ENCODE results near the gene MAGI2.

MAGI2 gene

GRCh38 chr7:79406371-79406770 lies 47.1 kb downstream of the MAGI2 start:
- no peak overlapping the region for H3K4me3 ChIP-seq (ENCODE audit: low read depth, low read length)
- CTCF ChIA-PET = interaction anchor here (0.8 kb wide), 1 partner anchor 8 kb away, joined by 3 read pairs; no protein-coding TSS in a partner anchor
- no peak for DNase-seq (ENCODE audit: low read depth, low spot score)
- POLR2A ChIA-PET = no interaction called here
- TF ChIP-seq CTCF (IDR thresholded peaks at IDR 0.05; ENCODE audit: insufficient read depth, low read length, missing control alignments) = no peak

- TF ChIP-seq CTCF (IDR thresholded peaks at IDR 0.05; ENCODE audit: insufficient read depth, low read length, missing control alignments) = no peak
- DNase-seq (ENCODE audit: low read depth, low spot score) = no peak
- no peak overlapping the region for H3K4me3 ChIP-seq (ENCODE audit: low read depth, low read length)
- ChIA-PET CTCF (interaction anchor here (0.7 kb wide), 1 partner anchor 162 kb away, joined by 3 read pairs; no protein-coding TSS in a partner anchor), POLR2A (no interaction called here)
These were observed 48.1 kb downstream of the MAGI2 start for GRCh38 chr7:79405368-79405767.

DNA sequence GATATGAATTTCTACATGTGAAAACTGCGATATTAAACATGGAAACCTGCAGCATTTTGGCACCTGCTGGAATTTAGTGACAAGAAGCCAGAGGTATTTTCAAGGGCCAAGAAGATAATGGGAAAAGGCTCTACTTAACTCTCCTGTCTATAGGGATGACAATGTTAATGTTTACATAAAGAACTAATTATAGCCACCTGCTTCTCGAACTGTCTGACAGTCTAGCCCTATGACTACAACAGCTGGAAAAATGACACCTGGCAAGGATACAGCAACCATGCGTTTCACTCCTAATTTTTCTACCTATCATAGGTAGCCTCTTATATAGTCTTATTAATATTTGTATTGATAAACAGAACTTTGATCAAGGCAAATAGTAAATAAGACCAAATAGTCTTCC lies 49.6 kb downstream of the MAGI2 start:
- H3K4me3 ChIP-seq (ENCODE audit: low read depth, low read length) = no peak overlapping the region

DNA sequence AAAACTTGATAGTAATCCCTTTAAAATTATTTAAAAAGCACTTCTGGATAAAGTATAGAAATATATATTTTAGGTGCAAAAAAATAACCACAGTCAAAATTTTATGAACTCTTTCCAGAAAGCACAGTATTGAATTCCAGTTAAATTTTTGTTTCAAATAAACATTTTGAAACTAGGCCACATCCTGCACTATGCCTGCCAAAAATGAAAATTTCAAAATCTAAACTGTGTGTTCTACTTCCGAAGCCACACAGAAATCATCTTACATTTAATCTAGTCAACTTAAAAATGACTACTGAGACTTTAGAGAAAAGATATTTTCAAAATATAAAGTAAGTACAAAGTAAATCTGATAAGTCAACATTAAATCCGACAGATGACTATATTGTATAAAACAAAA lies 50.0 kb downstream of the MAGI2 start:
- H3K4me3 ChIP-seq (ENCODE audit: low read depth, low read length) = no peak overlapping the region
- TF ChIP-seq CTCF (IDR thresholded peaks at IDR 0.05; ENCODE audit: insufficient read depth, low read length, missing control alignments) = no peak
- CTCF ChIA-PET = no interaction called here
- no peak for DNase-seq (ENCODE audit: low read depth, low spot score)
- POLR2A ChIA-PET = no interaction called here

More for the DNA sequence above, 49.6 kb downstream of the MAGI2 start:
- DNase-seq (ENCODE audit: low read depth, low spot score) = no peak
- no peak for TF ChIP-seq CTCF (IDR thresholded peaks at IDR 0.05; ENCODE audit: insufficient read depth, low read length, missing control alignments)
- ChIA-PET CTCF (no interaction called here), POLR2A (no interaction called here)

DNA sequence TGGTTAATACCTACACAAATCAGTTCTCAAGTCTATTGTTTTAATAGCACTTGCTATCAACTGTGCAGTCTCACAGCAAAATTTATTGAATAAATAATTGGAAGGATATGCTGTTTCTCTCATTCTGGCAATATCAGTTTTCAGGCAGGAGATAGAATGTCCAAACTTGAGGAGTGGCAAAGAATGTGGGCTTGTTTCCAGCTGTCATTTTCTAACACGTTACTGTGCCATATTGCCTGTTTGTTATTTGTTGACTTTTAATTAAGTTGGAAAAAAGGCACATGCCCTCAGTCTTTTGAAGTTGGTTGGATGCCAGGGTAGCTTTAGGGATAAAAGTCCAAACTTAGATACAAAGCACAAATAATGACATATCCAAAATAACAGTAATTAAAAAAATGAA lies 52.2 kb downstream of the MAGI2 start:
- POLR2A ChIA-PET = no interaction called here
- DNase-seq (ENCODE audit: low read depth, low spot score) = no peak

GRCh38 chr7:79400222-79400621 lies 53.2 kb downstream of the MAGI2 start:
- no peak for DNase-seq (ENCODE audit: low read depth, low spot score)
- ChIA-PET POLR2A (no interaction called here), CTCF (no interaction called here)
- no peak overlapping the region for H3K4me3 ChIP-seq (ENCODE audit: low read depth, low read length)
- TF ChIP-seq CTCF (IDR thresholded peaks at IDR 0.05; ENCODE audit: insufficient read depth, low read length, missing control alignments) = no peak

More for the DNA sequence above, 52.2 kb downstream of the MAGI2 start:
- H3K4me3 ChIP-seq (ENCODE audit: low read depth, low read length) = no peak overlapping the region
- CTCF ChIA-PET = no interaction called here
- no peak for TF ChIP-seq CTCF (IDR thresholded peaks at IDR 0.05; ENCODE audit: insufficient read depth, low read length, missing control alignments)
